ENCODE data around the gene CPAMD8.

DNA sequence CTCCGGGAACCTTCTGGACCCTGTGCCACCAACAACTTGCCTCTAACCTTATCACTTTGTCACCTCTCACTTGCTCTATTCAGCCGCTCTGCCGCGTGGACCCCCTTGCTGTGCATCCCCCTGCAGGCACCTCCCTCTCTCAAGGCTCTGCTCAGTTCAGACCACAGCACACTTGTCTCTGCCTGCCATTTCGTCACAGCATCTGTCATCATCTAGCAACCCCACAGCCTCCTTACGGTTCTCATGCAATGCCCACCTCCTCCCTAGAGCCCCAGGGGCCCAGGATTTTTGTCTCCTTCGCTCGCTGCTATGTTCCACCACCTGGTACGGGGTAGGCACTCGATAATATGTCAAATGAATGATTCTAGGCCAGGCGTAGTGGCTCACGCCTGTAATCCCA lies 43.8 kb upstream of the CPAMD8 start:
- TF ChIP-seq, protein P1, sequence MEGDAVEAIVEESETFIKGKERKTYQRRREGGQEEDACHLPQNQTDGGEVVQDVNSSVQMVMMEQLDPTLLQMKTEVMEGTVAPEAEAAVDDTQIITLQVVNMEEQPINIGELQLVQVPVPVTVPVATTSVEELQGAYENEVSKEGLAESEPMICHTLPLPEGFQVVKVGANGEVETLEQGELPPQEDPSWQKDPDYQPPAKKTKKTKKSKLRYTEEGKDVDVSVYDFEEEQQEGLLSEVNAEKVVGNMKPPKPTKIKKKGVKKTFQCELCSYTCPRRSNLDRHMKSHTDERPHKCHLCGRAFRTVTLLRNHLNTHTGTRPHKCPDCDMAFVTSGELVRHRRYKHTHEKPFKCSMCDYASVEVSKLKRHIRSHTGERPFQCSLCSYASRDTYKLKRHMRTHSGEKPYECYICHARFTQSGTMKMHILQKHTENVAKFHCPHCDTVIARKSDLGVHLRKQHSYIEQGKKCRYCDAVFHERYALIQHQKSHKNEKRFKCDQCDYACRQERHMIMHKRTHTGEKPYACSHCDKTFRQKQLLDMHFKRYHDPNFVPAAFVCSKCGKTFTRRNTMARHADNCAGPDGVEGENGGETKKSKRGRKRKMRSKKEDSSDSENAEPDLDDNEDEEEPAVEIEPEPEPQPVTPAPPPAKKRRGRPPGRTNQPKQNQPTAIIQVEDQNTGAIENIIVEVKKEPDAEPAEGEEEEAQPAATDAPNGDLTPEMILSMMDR (IDR thresholded peaks at IDR 0.05): no peak
- no peak for TF ChIP-seq EZH2 (IDR thresholded peaks at IDR 0.05; ENCODE audit: borderline replicate concordance, insufficient read depth, low read depth, low read length, poor library complexity, severe bottlenecking)
